ENCODE results near the gene COPE. TPM values are rescaled to one million over a fixed set of nuclear protein-coding genes. Genes with fewer than 3 reads are reported as not detected.
A peak's percentile ranks its signal among the peaks of the same experiment; 100 is the strongest.

COPE gene
- total RNA-seq, 4 donors from 2014 or later, result 205 to 257 (median 224) TPM

DNA sequence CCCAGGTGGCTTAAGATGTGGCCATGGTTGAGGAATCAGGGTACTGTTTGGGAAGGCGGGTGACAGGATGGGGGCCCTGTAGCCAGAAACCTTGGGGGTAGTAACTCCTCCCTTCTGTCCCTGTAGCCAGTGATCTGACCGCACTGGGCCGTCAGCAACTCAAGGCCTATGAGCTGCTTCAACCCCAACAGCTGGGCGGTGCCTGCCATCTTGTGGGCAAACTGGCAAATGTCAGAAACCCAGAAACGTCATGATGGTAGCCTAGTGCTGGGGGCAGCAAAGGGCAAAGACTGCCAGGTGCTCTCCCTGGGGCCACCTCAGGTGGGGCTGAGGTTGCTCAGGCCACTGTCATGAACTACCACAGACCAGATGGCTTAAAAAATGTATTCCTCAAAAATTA is 3.5 kb downstream of the COPE start:
- no peaks in the 10 kb centered on the region for H3K9me3 ChIP-seq
- no peak overlapping the region for H3K4me3 ChIP-seq
- peak in 2 of 3 donors; percentile 68 to 70 for DNase-seq
- H3K27me3 ChIP-seq, result no peaks in the 10 kb centered on the region
- H3K4me1 ChIP-seq, result peaks cover 0 to 28% (median 13%) of the 10 kb centered on the region in 4 donors
- H3K27ac ChIP-seq, result no peak overlapping the region
- TF ChIP-seq CTCF (IDR thresholded peaks at IDR 0.05) (peak in 4 of 6 experiments; percentile 24 to 57 (median 50)), POLR2A (IDR thresholded peaks at IDR 0.05) (no peak)
- peaks cover 0 to 35% (median 0%) of the 10 kb centered on the region in 3 donors for H3K36me3 ChIP-seq

DNA sequence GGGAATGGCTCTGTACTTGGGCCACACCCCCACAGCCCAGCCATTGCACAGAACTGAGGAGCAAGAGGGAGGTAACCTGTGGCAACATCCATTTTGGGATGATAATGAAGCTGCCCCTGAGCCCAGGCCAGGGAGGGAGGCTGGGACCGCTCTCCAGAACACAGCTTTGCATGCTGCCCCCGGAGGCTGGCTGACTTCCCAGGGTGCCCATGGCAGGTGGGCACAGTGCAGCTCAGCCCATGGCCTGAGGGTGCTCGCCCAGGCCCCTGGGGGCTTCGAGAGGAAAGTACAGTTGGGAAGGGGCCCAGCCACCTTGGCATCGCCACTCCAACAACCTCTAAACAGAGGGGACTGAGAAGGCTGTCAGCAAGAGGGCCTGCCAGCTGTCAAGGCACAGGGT is 5.7 kb downstream of the COPE start:
- Histone ChIP-seq H3K27ac (no peak overlapping the region), H3K9me3 (no peaks in the 10 kb centered on the region), H3K36me3 (peaks cover 0 to 51% (median 0%) of the 10 kb centered on the region in 3 donors), H3K4me3 (no peak overlapping the region), H3K27me3 (no peaks in the 10 kb centered on the region), H3K4me1 (peaks cover 0 to 18% (median 5%) of the 10 kb centered on the region in 4 donors)
- peak in 1 of 3 donors; percentile 40 for DNase-seq
- no peak for TF ChIP-seq POLR2A (IDR thresholded peaks at IDR 0.05)
- TF ChIP-seq CTCF (IDR thresholded peaks at IDR 0.05), result no peak

GRCh38 chr19:18912933-18913332 is 6.3 kb downstream of the COPE start:
- DNase-seq, result peak in 1 of 3 donors; percentile 38
- H3K27ac ChIP-seq, result no peak overlapping the region
- peaks cover 0 to 55% (median 0%) of the 10 kb centered on the region in 3 donors for H3K36me3 ChIP-seq
- TF ChIP-seq CTCF (IDR thresholded peaks at IDR 0.05) (no peak), POLR2A (IDR thresholded peaks at IDR 0.05) (no peak)
- peaks cover 0 to 13% (median 3%) of the 10 kb centered on the region in 4 donors for H3K4me1 ChIP-seq
- no peaks in the 10 kb centered on the region for H3K27me3 ChIP-seq
- no peaks in the 10 kb centered on the region for H3K9me3 ChIP-seq
- no peak overlapping the region for H3K4me3 ChIP-seq

- peak in 1 of 3 donors; percentile 23 for DNase-seq
- Histone ChIP-seq H3K36me3 (peaks cover 0 to 73% (median 0%) of the 10 kb centered on the region in 3 donors), H3K4me1 (peaks cover 0 to 5% (median 0%) of the 10 kb centered on the region in 4 donors), H3K4me3 (no peak overlapping the region), H3K27me3 (no peaks in the 10 kb centered on the region), H3K27ac (no peak overlapping the region), H3K9me3 (no peaks in the 10 kb centered on the region)
- TF ChIP-seq POLR2A (IDR thresholded peaks at IDR 0.05), result no peak
- TF ChIP-seq CTCF (IDR thresholded peaks at IDR 0.05), result no peak
These were observed 8.3 kb downstream of the COPE start for GRCh38 chr19:18910801-18911436.

GRCh38 chr19:18910010-18910409 is 9.2 kb downstream of the COPE start:
- Histone ChIP-seq H3K27ac (no peak overlapping the region), H3K4me1 (no peaks in the 10 kb centered on the region), H3K4me3 (no peak overlapping the region), H3K36me3 (peaks cover 0 to 77% (median 0%) of the 10 kb centered on the region in 3 donors), H3K27me3 (no peaks in the 10 kb centered on the region), H3K9me3 (no peaks in the 10 kb centered on the region)
- peak in 1 of 3 donors; percentile 38 for DNase-seq
- no peak for TF ChIP-seq CTCF (IDR thresholded peaks at IDR 0.05)
- TF ChIP-seq POLR2A (IDR thresholded peaks at IDR 0.05), result no peak
